Neural crest cell (in vitro differentiated cells): ENCODE measurements around the gene ATP9A. TPM values are rescaled to one million over a fixed set of nuclear protein-coding genes. Genes with fewer than 3 reads are reported as not detected.
A peak's percentile ranks its signal among the peaks of the same experiment; 100 is the strongest.
"Not testable (repeated sequence)": the region's sequence is repeated elsewhere in the genome, so short reads cannot be mapped to it uniquely, and the experiment has no call there.

Experiments used
- DNase-seq: peaks from one replicate; pipeline ENCODE4 v3.0.0; 2021; ENCODE audit warnings: low read depth, mixed read lengths, low spot score
- H3K27ac Mint-ChIP-seq: one replicate; pipeline ENCODE4 v1.8.0; 2021; ENCODE audit warnings: mild to moderate bottlenecking, mixed read lengths; ENCODE audit not compliant: unreplicated experiment
- H3K27me3 Mint-ChIP-seq: 2 replicates; pipeline ENCODE4 v1.8.0; 2021; ENCODE audit warnings: low read depth, mild to moderate bottlenecking, mixed read lengths
- H3K36me3 Mint-ChIP-seq: 2 replicates; pipeline ENCODE4 v1.8.0; 2021; ENCODE audit warnings: low read depth, mild to moderate bottlenecking, mixed read lengths
- H3K4me1 Mint-ChIP-seq: 2 replicates; pipeline ENCODE4 v1.8.0; 2021; ENCODE audit warnings: mixed read lengths
- H3K4me3 Mint-ChIP-seq: one replicate; pipeline ENCODE4 v1.8.0; 2021; ENCODE audit warnings: mild to moderate bottlenecking, mixed read lengths
- H3K9me3 Mint-ChIP-seq: 2 replicates; pipeline ENCODE4 v1.8.0; 2021; ENCODE audit warnings: mixed read lengths
- total RNA-seq: library from RNA; stranded (reverse); gene quantifications from 2 replicates; pipeline ENCODE4 v1.2.1, GENCODE V29; 2021
- TF ChIP-seq, protein P1 (sequence below): fragments of 200-600 bp; sonication (generic); conservative IDR thresholded peaks from 2 replicates; pipeline ENCODE4 v1.5.0; 2021; ENCODE audit warnings: antibody characterized with exemption, mild to moderate bottlenecking

The ATP9A gene
- total RNA-seq, 1 donor from 2014 or later, result 39.0 TPM

GRCh38 chr20:51691703-51692102 is 76.5 kb downstream of the ATP9A start:
- TF ChIP-seq, protein P1, sequence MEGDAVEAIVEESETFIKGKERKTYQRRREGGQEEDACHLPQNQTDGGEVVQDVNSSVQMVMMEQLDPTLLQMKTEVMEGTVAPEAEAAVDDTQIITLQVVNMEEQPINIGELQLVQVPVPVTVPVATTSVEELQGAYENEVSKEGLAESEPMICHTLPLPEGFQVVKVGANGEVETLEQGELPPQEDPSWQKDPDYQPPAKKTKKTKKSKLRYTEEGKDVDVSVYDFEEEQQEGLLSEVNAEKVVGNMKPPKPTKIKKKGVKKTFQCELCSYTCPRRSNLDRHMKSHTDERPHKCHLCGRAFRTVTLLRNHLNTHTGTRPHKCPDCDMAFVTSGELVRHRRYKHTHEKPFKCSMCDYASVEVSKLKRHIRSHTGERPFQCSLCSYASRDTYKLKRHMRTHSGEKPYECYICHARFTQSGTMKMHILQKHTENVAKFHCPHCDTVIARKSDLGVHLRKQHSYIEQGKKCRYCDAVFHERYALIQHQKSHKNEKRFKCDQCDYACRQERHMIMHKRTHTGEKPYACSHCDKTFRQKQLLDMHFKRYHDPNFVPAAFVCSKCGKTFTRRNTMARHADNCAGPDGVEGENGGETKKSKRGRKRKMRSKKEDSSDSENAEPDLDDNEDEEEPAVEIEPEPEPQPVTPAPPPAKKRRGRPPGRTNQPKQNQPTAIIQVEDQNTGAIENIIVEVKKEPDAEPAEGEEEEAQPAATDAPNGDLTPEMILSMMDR, result no peak
- H3K36me3 Mint-ChIP-seq, result peaks cover 7% of the 10 kb centered on the region

DNA sequence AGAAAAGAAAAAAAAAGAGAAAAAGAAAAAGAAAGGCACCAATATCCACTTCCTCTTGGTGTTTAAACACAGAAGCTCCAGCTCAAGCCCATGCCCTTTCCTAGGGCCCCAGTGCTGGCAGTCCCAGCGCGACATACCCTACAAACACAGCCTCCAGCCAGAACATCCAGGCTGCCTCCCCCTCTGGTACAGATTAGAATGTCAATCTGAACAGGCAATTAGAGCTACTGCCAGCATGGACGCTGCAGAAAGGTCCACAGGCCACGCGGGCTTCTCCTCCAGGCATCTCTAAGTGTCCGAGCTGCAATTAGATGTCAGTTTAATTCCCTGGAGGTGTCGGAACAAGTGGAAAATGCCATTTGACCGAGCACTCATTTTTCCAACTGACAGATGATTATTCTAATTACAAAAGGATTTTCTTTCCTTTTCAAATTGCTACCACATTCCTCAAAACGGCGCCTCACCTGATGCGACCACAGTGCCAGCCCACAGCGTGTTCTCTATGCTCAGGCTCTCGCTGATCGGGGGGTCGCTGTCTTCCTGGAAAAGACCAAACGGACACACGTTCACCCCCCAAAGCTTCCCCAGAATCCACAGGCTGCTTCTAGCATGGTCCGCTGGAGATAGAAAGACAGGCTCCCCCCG is 79.5 kb downstream of the ATP9A start:
- peaks cover 9% of the 10 kb centered on the region for H3K4me1 Mint-ChIP-seq
- H3K27ac Mint-ChIP-seq, result peak overlapping the region; percentile 3
- H3K9me3 Mint-ChIP-seq, result no peaks in the 10 kb centered on the region
- TF ChIP-seq, protein P1, result no peak
- no peaks in the 10 kb centered on the region for H3K27me3 Mint-ChIP-seq
- no peak overlapping the region for H3K4me3 Mint-ChIP-seq
- peaks cover 7% of the 10 kb centered on the region for H3K36me3 Mint-ChIP-seq
- no peak for DNase-seq

More at GRCh38 chr20:51691703-51692102, 76.5 kb downstream of the ATP9A start:
- DNase-seq, result no peak
- Mint-ChIP-seq H3K4me3 (no peak overlapping the region), H3K27me3 (no peaks in the 10 kb centered on the region), H3K9me3 (no peaks in the 10 kb centered on the region), H3K4me1 (peaks cover 23% of the 10 kb centered on the region), H3K27ac (no peak overlapping the region)

GRCh38 chr20:51687630-51688029 is 80.6 kb downstream of the ATP9A start:
- peaks cover 7% of the 10 kb centered on the region for H3K36me3 Mint-ChIP-seq
- H3K27ac Mint-ChIP-seq, result no peak overlapping the region

GRCh38 chr20:51687108-51687507 is 81.1 kb downstream of the ATP9A start:
- H3K36me3 Mint-ChIP-seq, result peaks cover 5% of the 10 kb centered on the region
- H3K9me3 Mint-ChIP-seq, result no peaks in the 10 kb centered on the region
- peaks cover 9% of the 10 kb centered on the region for H3K4me1 Mint-ChIP-seq
- no peak overlapping the region for H3K4me3 Mint-ChIP-seq
- TF ChIP-seq, protein P1, result no peak
- no peak for DNase-seq
- no peak overlapping the region for H3K27ac Mint-ChIP-seq
- H3K27me3 Mint-ChIP-seq, result no peaks in the 10 kb centered on the region

More at GRCh38 chr20:51687630-51688029, 80.6 kb downstream of the ATP9A start:
- Mint-ChIP-seq H3K4me1 (peaks cover 9% of the 10 kb centered on the region), H3K27me3 (no peaks in the 10 kb centered on the region), H3K9me3 (no peaks in the 10 kb centered on the region), H3K4me3 (no peak overlapping the region)
- DNase-seq, result no peak
- TF ChIP-seq, protein P1, result no peak

DNA sequence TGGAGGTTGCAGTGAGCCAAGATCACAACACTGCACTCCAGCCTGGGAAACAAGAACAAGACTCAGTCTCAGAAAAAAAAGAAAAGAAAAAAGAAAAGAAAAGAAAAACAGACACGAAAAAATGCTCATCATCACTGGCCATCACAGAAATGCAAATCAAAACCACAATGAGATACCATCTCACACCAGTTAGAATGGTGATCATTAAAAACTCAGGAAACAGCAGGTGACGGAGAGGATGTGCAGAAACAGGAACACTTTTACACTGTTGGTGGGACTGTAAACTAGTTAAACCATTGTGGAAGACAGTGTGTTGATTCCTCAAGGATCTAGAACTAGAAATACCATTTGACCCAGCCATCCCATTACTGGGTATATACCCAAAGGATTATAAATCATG is 82.7 kb downstream of the ATP9A start:
- DNase-seq, H3K36me3 Mint-ChIP-seq, H3K27ac Mint-ChIP-seq, H3K9me3 Mint-ChIP-seq, H3K27me3 Mint-ChIP-seq, H3K4me3 Mint-ChIP-seq: not testable (repeated sequence)
- H3K4me1 Mint-ChIP-seq, result peaks cover 16% of the 10 kb centered on the region

DNA sequence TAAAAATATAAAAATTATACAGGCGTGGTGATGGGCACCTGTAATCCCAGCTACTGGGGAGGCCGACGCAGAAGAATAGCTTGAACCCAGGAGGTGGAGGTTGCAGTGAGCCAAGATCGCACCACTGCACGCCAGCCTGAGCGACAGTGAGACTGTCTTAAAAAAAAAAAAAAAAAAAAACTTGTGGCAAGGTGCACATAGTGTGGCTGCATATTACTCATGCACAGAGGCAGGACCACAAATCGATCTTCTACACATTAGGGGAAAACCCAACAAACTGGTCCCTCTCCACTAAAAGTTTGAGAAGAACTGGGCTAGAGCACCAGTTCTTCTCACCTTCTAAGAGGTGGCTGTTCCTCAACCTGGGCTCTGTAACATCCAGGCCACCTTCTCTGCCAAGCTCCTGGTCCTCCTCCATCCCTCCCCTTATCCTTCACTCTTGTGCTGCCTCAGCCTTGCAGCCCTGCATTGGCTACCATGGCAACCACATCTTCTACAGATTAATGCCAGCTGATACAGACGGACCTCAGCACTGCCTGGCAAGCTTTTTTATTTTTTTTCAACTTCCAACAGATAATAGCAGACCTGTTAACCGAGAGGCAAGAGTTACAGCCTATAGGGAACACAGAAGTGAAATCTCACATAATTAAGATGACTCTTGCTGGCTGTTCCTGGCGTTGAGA is 88.0 kb downstream of the ATP9A start:
- no peaks in the 10 kb centered on the region for H3K36me3 Mint-ChIP-seq
- no peak overlapping the region for H3K27ac Mint-ChIP-seq
- DNase-seq, result no peak
- H3K27me3 Mint-ChIP-seq, result no peaks in the 10 kb centered on the region
- TF ChIP-seq, protein P1, result no peak
- H3K4me3 Mint-ChIP-seq, result no peak overlapping the region
- H3K9me3 Mint-ChIP-seq, result no peaks in the 10 kb centered on the region
- peaks cover 33% of the 10 kb centered on the region for H3K4me1 Mint-ChIP-seq
